Esophagus squamous epithelium (tissue), 5 donors: Measurements from ENCODE around the gene OR13C3. TPM values are rescaled to one million over a fixed set of nuclear protein-coding genes. Genes with fewer than 3 reads are reported as not detected.

ENCODE experiments used
- DNase-seq: peaks from one replicate; lab custom pipeline; 2025; lab: John Stamatoyannopoulos, UW
- H3K27ac ChIP-seq, 4 donors: fragments of 200-600 bp; sonication (generic); one replicate each; pipeline ENCODE4 v1.5.1; 2016 to 2019; ENCODE audit warnings: mild to moderate bottlenecking in 1 of 4
- H3K27me3 ChIP-seq, 4 donors: fragments of 200-600 bp; sonication (generic); 1 replicate in 3 of 4; 2 replicates in 1 of 4; pipeline versions ENCODE4 v1.5.1 to v1.6.0; 2017 to 2021; ENCODE audit warnings: antibody characterized with exemption in 1 of 4
- H3K36me3 ChIP-seq, 3 donors: fragments of 200-600 bp; sonication (generic); one replicate each; pipeline ENCODE4 v1.5.1; 2016 to 2019
- H3K4me1 ChIP-seq, 3 donors: fragments of 200-600 bp; sonication (generic); one replicate each; pipeline ENCODE4 v1.5.1; 2017 to 2019
- H3K4me3 ChIP-seq, 4 donors: fragments of 200-600 bp; sonication (generic); 1 replicate in 3 of 4; 2 replicates in 1 of 4; pipeline ENCODE4 v1.5.1; 2016 to 2019; ENCODE audit warnings: mild to moderate bottlenecking in 2 of 4, moderate library complexity in 1 of 4
- H3K9me3 ChIP-seq, 3 donors: fragments of 200-600 bp; sonication (generic); one replicate each; pipeline ENCODE4 v1.5.1; 2016 to 2019
- CTCF ChIP-seq, 6 experiments: fragments of 450-650 bp in 4 of 6; fragments of 200-600 bp in 2 of 6; sonication (generic) in 2 of 6; IDR thresholded peaks; one replicate each; pipeline ENCODE4 v1.5.1; 2016 to 2019; ENCODE audit warnings: antibody characterized with exemption in 6 of 6, mild to moderate bottlenecking in 4 of 6, moderate library complexity in 4 of 6
- POLR2A ChIP-seq, 4 donors: fragments of 450-650 bp; IDR thresholded peaks; one replicate each; pipeline ENCODE4 v1.6.1; 2017; ENCODE audit warnings: antibody characterized with exemption in 4 of 4, mild to moderate bottlenecking in 4 of 4, moderate library complexity in 3 of 4
- WGBS, 2 donors: methylation state at CpG; one replicate each; pipeline ENCODE4 v1.1.5; 2018; 5-methylcytosine and 5-hydroxymethylcytosine counted together
- intact Hi-C: fragments of 100-400 bp; cut with DNase I; formaldehyde crosslinking; loops from one replicate; pipeline ENCODE4 v1.15.0; 2022
- total RNA-seq, 4 donors: library from RNA; depleted of rRNA; stranded (reverse); fragments of >200 nt; gene quantifications; one replicate each; pipeline ENCODE4 v1.1.0, GENCODE V29; 2016
- donor health status: DM: yes; HTN: yes; CAD: no.

Gene OR13C3
- total RNA-seq, 4 donors from 2014 or later: not detected

GRCh38 chr9:104503963-104504362 lies 32.7 kb downstream of the OR13C3 start, which contains the start of gene OR13F1:
TSS of gene OR13F1 (plus strand) at chr9:104504263. CDS start at chr9:104504263, 0 bp downstream.
- no peak within 1 kb of the TSS for H3K4me3 ChIP-seq
- H3K9me3 ChIP-seq: no peaks in the 10 kb centered on the region
- DNase-seq: no peak
- no peaks in the 10 kb centered on the region for H3K36me3 ChIP-seq
- H3K4me1 ChIP-seq: no peaks in the 10 kb centered on the region
- intact Hi-C loops: no loop called here
- H3K27ac ChIP-seq: no peak within 1 kb of the TSS
- TF ChIP-seq CTCF (IDR thresholded peaks at IDR 0.05) (no peak), POLR2A (IDR thresholded peaks at IDR 0.05) (no peak)
- 83 to 94% methylated on average over 5 of the region's 5 CpGs for WGBS, 2 donors
- no peaks in the 10 kb centered on the region for H3K27me3 ChIP-seq

- H3K9me3 ChIP-seq: no peaks in the 10 kb centered on the region
- H3K27me3 ChIP-seq: no peaks in the 10 kb centered on the region
- no peaks in the 10 kb centered on the region for H3K36me3 ChIP-seq
- no peak for DNase-seq
- intact Hi-C loops: no loop called here
- TF ChIP-seq POLR2A (IDR thresholded peaks at IDR 0.05): no peak
- H3K4me1 ChIP-seq: no peaks in the 10 kb centered on the region
- H3K4me3 ChIP-seq: no peak overlapping the region
- no peak overlapping the region for H3K27ac ChIP-seq
Measured at GRCh38 chr9:104503440-104503839, 33.2 kb downstream of the OR13C3 start.

- Histone ChIP-seq H3K4me3 (no peak overlapping the region), H3K9me3 (no peaks in the 10 kb centered on the region), H3K27me3 (no peaks in the 10 kb centered on the region), H3K27ac (no peak overlapping the region), H3K36me3 (no peaks in the 10 kb centered on the region), H3K4me1 (no peaks in the 10 kb centered on the region)
- DNase-seq: no peak
- 33 to 38% methylated on average over 3 of the region's 3 CpGs for WGBS, 2 donors
- intact Hi-C loops: no loop called here
- no peak for TF ChIP-seq CTCF (IDR thresholded peaks at IDR 0.05)
- no peak for TF ChIP-seq POLR2A (IDR thresholded peaks at IDR 0.05)
Measured at GRCh38 chr9:104494808-104495207, 41.8 kb downstream of the OR13C3 start.

Other genes starting within 250 kb of the OR13C3 start
- not detected for gene OR13F1, start 32.6 kb downstream of the OR13C3 start, total RNA-seq
- gene OR13C4, start 9.6 kb downstream of the OR13C3 start, total RNA-seq: not detected
- not detected for gene OR13C8, start 32.3 kb upstream of the OR13C3 start, total RNA-seq
- gene OR13C5, start 62.6 kb upstream of the OR13C3 start, total RNA-seq: not detected
- gene OR13C2, start 68.8 kb upstream of the OR13C3 start, total RNA-seq: not detected
- not detected for gene OR13C9, start 81.3 kb upstream of the OR13C3 start, total RNA-seq
- not detected for gene OR13D1, start 157.7 kb upstream of the OR13C3 start, total RNA-seq
- 10 to 100 TPM; 20.1 to 34.2 (median 30.2) TPM for gene NIPSNAP3A, start 210.8 kb upstream of the OR13C3 start, total RNA-seq
- 1 to 10 TPM in 1 of 4 donors, under 1 TPM in 1, not detected in 2; 0.13 to 2.7 TPM for gene NIPSNAP3B, start 227.3 kb upstream of the OR13C3 start, total RNA-seq